RPMI8226 (cell line): ENCODE data around the gene NKD1.

Experiments used
- DNase-seq: peaks from one replicate; pipeline ENCODE4 v3.0.0-alpha.2; 2015

Gene NKD1

DNA sequence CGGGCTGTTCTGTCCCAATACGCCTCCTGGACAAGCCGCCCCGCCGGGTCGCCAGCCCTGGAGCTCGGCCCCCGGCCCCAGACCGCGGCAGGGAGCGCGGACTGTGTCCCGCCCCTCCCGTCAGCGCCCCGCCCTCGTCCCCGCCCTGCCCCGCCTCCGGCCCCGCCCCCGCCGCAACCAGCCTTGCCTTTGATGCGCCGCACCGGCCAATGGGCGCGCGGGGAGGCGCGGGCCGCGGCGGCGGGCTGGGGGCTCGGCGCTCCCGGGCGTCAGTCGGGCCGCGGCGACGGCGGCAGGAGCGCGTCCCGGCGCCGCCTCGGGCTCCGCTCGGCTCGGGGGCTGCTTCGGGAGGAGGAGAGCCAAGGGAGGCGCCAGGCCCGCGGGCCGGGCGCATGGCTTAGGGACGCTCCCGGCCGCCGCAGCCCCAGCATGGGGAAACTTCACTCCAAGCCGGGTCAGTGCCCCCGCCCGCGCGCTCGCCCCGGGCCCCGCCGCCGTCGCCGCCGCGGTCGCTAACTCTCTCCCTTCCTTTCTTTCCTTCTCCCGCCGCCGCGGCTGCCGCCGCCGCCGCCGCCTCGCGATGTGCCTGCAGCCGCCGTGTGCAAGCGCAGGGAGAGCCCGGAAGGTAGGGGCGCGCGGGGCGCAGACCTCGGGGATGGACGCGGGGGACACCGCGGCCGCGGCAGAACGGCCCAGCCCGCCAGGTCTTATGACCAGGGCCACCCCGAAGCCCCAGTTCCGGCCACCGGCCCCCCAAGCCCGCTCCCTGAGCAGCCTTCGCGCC, at the start of gene NKD1:
Gene NKD1 (plus strand): TSS at position 272 of the 784 bp plus-strand sequence. CDS start 158 bp downstream, at position 430.
- DNase-seq: peak; percentile 80

GRCh38 chr16:50498431-50499155, 49.6 kb upstream of the NKD1 start:
- DNase-seq: no peak

DNA sequence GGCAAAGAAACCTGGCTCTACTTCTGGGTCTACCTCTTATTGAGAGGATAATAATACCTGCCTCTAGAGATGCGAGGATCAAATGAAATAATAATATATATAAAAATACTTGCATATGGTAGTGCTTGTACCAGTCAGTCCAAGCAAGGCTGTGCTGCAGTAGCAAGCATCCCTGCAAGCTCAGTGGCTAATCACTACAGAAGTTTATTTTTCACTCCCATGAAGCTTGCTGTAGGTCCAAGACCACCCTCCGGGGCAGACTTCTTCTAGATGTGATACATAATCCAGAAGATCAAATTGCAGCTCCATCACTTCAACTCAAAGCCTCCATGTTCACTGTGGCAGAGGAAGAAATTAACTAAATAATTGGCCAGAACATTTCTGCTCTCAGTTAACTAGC, 48.9 kb upstream of the NKD1 start:
- no peak for DNase-seq

DNA sequence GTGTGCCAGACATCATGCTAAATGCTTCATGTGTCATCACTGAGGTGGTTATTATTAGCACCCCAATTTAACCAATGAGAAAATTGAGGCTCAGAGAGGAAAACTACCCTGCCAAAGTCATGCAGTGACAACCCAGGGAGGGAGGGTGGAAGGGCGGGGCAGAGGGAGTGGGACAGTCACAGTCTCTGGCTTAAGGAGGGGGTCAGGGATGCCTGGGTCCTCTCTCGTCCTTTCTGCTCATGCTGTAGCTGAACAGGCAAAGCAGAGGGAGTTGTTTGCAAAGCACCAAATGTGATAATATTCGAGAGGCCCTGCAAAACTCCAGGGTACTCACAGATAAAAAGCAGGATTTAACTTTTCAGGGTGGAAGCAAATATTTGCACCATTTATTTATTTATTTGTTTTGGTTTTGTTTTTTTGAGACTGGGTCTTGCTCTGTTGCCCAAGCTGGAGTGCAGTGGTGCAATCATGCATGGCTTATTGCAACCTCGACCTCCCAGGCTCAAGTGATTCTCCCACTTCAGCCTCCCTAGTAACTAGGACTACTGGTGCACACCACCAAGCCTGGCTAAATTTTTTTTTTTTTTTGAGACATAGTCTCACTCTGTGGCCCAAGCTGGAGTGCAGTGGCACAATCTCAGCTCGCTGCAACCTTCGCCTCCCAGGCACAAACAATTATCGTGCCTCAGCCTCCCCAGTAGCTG, 47.9 kb upstream of the NKD1 start:
- DNase-seq: no peak

- DNase-seq: no peak
Measured at GRCh38 chr16:50501251-50501650, 46.9 kb upstream of the NKD1 start.

DNA sequence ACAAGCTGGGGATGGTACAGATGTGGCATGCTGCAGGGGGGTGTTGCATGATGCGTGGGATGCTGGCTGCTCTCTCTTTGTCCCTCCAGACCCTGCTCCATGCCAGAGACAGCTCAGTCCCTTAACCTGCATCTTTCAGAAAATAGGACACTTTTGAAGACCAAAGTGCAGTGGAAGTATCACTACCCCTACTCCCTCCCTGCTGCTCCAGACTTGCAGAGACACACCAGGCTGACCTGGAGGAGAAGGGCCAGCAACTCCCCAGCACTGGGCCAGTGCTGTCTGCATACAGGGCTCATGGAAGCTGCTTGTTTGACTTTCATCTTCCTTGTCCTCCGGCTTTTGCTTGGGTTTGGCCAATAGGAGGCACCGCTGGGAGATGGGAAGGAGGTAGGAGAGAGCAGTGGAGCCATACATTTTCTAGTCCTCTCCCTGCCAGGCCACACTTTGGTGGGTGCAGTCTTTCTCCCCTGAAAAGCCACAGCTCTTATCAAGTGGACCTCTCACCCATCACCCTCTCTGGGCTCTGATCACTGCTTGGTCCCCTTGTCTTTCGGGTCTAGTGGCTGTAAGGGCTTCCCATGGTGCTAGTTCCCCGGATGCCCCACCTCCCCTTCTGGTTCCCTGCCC, 46.1 kb upstream of the NKD1 start:
- DNase-seq: no peak

DNA sequence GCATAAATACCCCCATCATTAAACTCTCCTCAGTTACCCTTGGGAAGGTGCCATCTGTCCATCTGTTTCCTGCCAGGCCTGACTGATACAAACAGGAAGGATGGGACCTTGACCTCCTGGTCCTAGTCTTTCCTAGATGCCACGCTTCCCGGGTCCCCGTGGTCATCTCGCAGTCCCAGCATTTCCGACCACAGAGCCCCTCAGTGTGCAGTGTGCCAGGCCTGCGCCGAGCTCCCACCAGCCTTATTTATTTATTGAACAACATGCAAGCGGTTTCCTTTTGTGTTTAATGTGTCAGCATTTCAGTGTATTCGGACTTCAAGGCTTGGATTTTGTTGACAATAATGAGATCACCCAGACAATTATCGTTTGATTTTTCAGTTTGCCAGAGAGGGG, 45.6 kb upstream of the NKD1 start:
- no peak for DNase-seq

GRCh38 chr16:50503868-50504531, 44.2 kb upstream of the NKD1 start:
- DNase-seq: peak; percentile 18

DNA sequence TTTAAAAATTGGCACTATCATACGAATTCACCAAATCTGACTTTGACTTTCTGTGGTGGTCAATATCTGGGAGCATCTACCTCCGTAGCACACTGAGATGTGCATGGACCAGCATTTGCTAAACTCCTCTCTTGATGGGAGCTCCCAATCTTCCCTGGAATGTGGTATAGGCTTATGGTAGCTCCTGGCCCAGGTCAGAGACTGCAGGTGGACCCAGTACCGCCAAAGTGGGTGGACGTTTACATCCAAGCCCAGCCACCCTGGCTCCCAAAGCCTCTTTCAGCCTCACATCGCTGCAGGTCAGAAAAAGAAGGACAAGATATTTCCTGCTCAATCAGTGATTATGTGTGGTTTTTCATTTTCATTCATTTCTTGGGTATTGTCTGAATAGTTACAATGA, 43.1 kb upstream of the NKD1 start:
- no peak for DNase-seq

- DNase-seq: no peak
Measured at GRCh38 chr16:50505714-50506542, 42.3 kb upstream of the NKD1 start.

- no peak for DNase-seq
Measured at GRCh38 chr16:50506543-50506937, 41.7 kb upstream of the NKD1 start.

GRCh38 chr16:50507397-50507796, 40.8 kb upstream of the NKD1 start:
- DNase-seq: no peak

DNA sequence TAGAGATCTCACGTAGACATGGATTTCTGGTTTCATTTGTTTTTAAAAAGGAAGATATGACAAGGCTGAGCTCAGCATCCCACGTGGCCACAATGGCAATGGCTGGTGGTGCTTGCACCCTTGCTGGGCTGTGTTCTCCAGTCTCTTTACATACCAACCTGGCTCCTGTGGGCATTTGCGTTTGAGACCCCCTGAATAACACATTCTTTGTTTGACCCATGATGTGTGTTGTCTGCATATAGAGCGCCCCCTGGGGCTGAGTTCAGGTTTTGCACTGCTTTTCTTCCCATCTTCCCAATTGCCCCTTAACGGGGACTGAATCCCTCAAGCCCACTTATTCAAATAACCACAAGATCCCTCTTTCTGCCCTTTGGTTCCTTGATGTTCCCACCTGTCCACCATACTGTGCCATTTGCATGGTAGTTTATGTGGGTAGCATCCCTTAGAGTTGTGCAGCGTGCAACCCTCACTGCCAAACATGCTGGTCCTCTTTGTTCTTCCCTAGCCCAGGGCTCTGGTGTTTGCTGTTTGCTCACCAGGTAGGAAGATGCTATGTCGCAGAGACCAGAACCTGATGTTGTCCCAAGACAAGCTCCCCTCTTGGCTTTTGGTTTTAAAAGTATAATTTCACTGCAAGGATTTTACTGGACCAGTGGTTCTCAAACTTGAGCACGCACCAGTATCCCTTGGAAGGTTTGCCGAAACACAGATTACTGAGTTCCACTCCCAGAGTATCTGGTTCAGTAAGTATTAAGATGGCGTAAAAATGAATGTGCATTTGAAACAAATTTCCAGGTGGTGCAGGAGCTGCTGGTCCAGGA, 38.5 kb upstream of the NKD1 start:
- peak; percentile 26 for DNase-seq

- no peak for DNase-seq
Measured at GRCh38 chr16:50515218-50515617, 33.0 kb upstream of the NKD1 start.

DNA sequence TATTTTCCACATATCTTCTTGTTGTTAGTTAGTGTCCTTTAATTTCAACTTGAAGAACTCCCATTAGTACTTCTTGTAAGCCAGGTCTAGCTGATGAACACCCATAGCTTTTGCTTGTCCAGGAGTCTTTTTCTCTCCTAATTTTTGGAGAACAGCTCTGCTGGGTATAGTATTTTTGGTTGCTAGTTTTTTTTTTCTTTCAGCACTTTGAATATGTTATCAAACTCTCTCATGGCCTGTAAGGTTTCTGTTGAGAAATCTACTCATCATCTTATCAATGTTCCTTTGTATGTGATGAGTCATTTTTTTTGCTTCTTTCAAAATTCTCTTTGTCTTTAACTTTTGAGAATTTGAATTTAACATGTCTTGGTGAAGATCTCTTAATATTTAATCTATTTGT, 31.8 kb upstream of the NKD1 start:
- no peak for DNase-seq

DNA sequence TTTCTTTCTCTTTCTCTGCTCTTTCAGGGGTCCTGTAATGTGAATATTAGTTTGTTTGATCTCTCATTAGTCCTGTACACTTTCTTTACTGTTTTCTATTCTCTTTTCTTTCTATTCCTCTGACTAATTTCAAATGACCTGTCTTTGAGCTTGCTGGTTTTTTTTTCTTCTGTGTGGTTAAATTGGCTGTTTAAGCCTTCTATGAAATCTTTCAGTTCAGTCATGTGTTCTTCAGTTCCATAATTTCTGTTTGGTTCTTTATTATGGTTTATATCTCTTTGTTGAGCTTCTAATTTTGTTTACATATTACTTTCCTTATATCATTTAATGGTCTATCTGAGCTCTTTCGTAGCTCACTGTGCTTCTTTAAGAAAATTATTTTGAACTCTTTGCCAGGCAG, 31.3 kb upstream of the NKD1 start:
- no peak for DNase-seq

DNA sequence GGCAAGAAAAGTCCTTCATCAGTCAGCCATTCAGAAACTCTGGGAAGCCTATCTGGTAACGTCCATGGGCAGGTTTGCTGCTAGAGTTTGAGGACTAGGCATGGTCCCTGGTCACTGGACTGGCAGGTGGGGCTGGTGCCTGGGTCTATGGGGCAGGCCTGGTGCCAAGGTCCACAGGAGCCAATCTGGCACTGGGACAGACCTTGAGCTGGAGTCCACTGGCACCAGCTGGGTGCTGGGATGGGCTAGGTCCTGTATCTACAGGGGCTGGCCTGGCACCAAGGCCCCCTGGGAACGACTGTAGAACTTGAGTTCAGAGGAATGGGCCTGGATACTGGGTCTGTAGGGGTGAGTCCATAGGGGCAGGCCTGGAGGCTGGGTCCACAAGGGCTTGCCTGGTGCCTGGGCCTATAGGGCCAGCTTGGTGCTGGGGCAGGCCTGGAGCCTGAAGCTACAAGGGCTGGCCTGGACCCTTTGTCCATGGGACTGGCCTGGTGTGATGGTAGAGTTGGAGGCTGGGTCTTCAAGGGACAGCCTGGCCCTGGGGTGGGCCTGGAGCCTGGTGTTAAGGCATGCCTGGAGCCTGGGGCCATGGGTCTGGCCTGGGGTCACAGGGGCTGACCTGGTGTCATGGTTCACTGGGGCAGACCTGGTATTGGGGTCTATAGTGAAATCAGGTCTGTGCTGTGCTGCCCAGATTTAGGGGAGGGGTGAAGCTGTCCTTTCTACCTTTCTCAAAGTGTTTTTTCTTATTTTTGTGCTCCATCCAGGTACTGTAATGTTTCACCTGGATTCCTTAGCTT, 30.5 kb upstream of the NKD1 start:
- DNase-seq: no peak

DNA sequence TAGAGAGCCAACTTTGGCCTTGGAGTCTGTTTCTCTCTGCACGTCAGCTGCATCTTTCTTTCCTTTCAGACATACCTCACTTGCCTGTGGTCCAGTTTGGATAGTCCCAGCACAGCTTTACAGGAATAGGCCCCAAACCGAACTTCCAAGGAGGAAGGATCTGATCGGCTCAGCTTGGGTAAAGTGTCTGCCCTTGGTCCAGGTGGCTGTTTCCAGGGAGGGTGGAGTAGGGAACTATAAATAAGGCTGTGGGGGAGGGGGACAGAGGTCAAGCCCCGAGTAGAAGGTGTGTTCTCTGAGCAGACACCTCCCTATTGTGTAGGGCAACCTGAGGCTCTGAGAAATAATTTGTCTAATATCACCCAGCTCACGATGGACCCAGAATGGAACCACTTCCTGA, 29.2 kb upstream of the NKD1 start:
- no peak for DNase-seq

DNA sequence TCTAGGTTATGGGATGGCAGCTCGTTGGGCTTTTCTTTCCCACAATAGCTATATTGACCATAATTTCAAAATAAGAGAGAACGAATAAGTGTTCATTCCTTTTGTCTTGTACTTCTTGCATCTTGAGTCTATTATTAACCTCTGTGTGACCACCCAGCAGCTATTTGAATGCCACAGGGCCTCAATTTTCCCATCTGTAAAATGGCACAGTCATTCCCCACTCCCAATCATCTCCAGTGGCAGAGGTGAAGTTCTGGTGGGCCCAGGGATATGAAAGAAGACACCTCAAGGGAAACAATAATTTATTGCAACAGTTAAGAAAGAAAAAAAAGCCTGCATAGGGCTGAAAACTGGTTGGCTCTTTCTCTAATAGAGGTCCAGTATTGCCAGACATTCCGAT, 28.6 kb upstream of the NKD1 start:
- DNase-seq: no peak
